ENCODE results near the gene CAMK2G. TPM values are rescaled to one million over a fixed set of nuclear protein-coding genes. Genes with fewer than 3 reads are reported as not detected.

The CAMK2G gene
- total RNA-seq, 4 donors from 2014 or later, result 10.6 to 35.8 (median 15.6) TPM

- TF ChIP-seq, protein P1, sequence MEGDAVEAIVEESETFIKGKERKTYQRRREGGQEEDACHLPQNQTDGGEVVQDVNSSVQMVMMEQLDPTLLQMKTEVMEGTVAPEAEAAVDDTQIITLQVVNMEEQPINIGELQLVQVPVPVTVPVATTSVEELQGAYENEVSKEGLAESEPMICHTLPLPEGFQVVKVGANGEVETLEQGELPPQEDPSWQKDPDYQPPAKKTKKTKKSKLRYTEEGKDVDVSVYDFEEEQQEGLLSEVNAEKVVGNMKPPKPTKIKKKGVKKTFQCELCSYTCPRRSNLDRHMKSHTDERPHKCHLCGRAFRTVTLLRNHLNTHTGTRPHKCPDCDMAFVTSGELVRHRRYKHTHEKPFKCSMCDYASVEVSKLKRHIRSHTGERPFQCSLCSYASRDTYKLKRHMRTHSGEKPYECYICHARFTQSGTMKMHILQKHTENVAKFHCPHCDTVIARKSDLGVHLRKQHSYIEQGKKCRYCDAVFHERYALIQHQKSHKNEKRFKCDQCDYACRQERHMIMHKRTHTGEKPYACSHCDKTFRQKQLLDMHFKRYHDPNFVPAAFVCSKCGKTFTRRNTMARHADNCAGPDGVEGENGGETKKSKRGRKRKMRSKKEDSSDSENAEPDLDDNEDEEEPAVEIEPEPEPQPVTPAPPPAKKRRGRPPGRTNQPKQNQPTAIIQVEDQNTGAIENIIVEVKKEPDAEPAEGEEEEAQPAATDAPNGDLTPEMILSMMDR (IDR thresholded peaks at IDR 0.05), result no peak
- ATAC-seq (ENCODE audit: low FRiP score), result no peak
- DNase-seq (ENCODE audit: low spot score), result no peak
Measured at GRCh38 chr10:73843261-73843660, 31.1 kb downstream of the CAMK2G start.

DNA sequence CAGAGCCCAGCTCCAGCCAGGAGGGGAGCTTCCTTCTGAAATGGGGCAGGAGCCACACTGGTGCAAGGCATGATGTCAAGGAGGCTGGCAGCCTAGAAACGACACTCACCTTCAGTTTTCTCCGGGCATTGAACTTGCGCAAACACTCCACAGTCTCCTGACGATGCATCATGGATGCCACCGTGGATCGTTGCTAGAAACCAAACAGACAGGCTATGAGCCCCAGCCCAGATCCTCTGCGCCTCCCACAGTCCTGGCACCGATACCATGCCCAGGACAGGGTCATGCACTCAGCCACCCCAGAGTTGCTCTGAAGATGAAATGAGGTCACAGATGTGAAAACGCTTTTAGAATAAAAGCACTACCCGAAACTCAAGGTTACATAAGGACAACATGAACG lies 32.0 kb downstream of the CAMK2G start:
- DNase-seq (ENCODE audit: low spot score), result no peak
- no peak for ATAC-seq (ENCODE audit: low FRiP score)
- TF ChIP-seq, protein P1 (IDR thresholded peaks at IDR 0.05), result no peak

DNA sequence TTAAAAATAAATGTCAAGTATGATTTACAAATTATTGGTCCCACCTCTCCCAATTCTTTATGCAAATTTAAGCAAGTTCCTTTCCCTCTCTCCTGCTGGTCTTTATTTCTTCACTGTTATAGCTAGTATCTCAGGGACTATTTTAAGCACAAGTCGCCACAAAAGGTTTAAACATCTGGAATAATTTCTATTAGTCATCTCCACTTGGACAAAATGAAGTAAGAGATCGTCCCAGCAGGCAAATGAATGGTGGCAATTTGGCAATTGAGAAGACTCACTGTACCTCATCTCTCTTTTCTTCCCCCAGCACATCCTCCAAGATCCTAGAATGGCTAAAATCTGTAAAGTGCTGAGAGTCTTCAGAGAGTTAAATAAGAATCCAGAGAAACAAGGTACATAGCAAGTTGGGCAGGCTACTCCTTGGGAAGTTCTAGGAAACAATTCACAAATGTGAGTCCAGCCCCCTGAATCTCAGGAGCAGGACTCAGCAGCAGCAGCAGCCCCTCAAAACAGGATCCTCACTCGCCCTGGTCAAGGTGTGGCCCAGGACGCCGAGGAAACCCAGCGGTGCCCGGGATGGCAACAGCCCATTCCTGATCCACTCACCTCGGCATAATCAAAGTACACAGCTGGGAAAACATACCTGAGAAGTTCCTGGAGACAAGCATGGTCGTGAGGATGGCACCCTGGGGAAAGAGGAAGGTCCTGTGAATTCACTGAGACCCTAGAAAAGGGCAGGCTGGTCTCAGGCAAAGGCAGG lies 32.6 kb downstream of the CAMK2G start:
- ATAC-seq (ENCODE audit: low FRiP score) (no peak), DNase-seq (ENCODE audit: low spot score) (no peak)
- TF ChIP-seq, protein P1 (IDR thresholded peaks at IDR 0.05), result no peak

GRCh38 chr10:73841061-73841421 lies 33.3 kb downstream of the CAMK2G start:
- TF ChIP-seq, protein P1 (IDR thresholded peaks at IDR 0.05), result no peak
- no peak for DNase-seq (ENCODE audit: low spot score)
- ATAC-seq (ENCODE audit: low FRiP score), result no peak

DNA sequence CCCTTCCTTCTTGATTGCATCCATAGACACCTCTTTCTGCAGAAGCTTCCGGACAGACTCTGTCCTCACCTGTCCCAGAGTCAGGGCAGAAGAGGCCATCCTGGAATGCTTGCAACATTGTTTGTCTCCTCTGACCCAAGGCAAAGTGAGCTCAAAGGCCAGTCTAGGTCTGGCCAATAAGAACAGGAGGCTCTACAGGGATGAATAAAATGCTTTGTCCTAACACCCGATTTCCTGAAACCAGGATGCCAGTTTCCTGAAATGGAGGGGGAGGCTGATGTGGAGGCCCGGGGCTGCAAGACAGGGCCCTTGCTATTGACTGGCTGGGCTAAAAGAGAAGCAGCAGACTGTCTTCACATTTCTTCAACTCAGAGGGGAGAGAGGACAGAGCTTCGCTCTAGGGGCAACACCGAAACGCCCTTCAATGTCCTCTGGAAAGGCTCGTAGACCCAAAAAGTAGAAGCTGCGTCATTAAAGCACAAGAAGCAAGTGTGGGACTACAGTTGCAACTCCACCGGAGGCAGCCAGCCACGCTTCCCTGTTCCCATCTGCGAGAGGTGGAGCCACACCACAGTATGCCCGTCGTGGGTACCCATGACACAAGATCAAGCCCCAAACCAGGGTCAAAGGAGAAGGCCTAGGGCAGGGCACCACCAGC lies 33.8 kb downstream of the CAMK2G start:
- no peak for DNase-seq (ENCODE audit: low spot score)
- no peak for ATAC-seq (ENCODE audit: low FRiP score)
- TF ChIP-seq, protein P1 (IDR thresholded peaks at IDR 0.05), result no peak

- ATAC-seq (ENCODE audit: low FRiP score) (no peak), DNase-seq (ENCODE audit: low spot score) (no peak)
- TF ChIP-seq, protein P1 (IDR thresholded peaks at IDR 0.05), result no peak
Measured at GRCh38 chr10:73840056-73840402, 34.3 kb downstream of the CAMK2G start.

All from omental fat pad (tissue), 4 donors.